Muscle of arm (tissue), 14 donors: Measurements from ENCODE around the gene DPH1. TPM values are rescaled to one million over a fixed set of nuclear protein-coding genes. Genes with fewer than 3 reads are reported as not detected.
"Not testable (repeated sequence)": the region's sequence is repeated elsewhere in the genome, so short reads cannot be mapped to it uniquely, and the experiment has no call there.

ENCODE experiments used
- DNase-seq: peaks from one replicate; pipeline ENCODE4 v3.0.0-alpha.2; 2013
- long read RNA-seq, 11 donors: transcript quantifications; one replicate each; lab custom pipeline, GENCODE V29; 2026
- polyA plus RNA-seq, 12 donors: library from polyadenylated mRNA; unstranded; fragments of 120-200 nt; gene quantifications; one replicate each; pipeline ENCODE4 v1.2.1, GENCODE V29; 2013; ENCODE audit not compliant: insufficient read length in 12 of 12

DPH1 gene
- polyA plus RNA-seq = 10 to 100 TPM in 11 of 12 donors, not detected in 1; 21.5 to 69.4 (median 30.4) TPM
- long read RNA-seq, donor 1, partial matches to known transcripts = 0 of 4 reads
- long read RNA-seq, donor 1, other reads (novel, unspliced or antisense) = 0 of 4 reads
- long read RNA-seq, donor 2, partial matches to known transcripts = 0 of 5 reads
- long read RNA-seq, donor 2, other reads (novel, unspliced or antisense) = 0 of 5 reads
- long read RNA-seq, donor 3, partial matches to known transcripts = 0 of 1 reads
- long read RNA-seq, donor 3, other reads (novel, unspliced or antisense) = 0 of 1 reads
- long read RNA-seq, donor 4 = 0 reads
- long read RNA-seq, donor 5, partial matches to known transcripts = 0 of 8 reads
- long read RNA-seq, donor 5, other reads (novel, unspliced or antisense) = 0 of 8 reads
- long read RNA-seq, donor 6, partial matches to known transcripts = 0 of 4 reads
- long read RNA-seq, donor 6, other reads (novel, unspliced or antisense) = 0 of 4 reads
- long read RNA-seq, donor 7, partial matches to known transcripts = 0 of 1 reads
- long read RNA-seq, donor 7, other reads (novel, unspliced or antisense) = 0 of 1 reads
- long read RNA-seq, donor 8, partial matches to known transcripts = 0 of 8 reads
- long read RNA-seq, donor 8, other reads (novel, unspliced or antisense) = 0 of 8 reads
- long read RNA-seq, donor 9, partial matches to known transcripts = 0 of 3 reads
- long read RNA-seq, donor 9, other reads (novel, unspliced or antisense) = 0 of 3 reads
- long read RNA-seq, donor 10, partial matches to known transcripts = 0 of 5 reads
- long read RNA-seq, donor 10, other reads (novel, unspliced or antisense) = 0 of 5 reads
- long read RNA-seq, donor 11, partial matches to known transcripts = 0 of 5 reads
- long read RNA-seq, donor 11, other reads (novel, unspliced or antisense) = 0 of 5 reads

GRCh38 chr17:2029911-2030778, at the start of gene DPH1:
Gene DPH1, plus strand, starts transcription at chr17:2030153. Its CDS starts 17 bp downstream, at chr17:2030170.
- DNase-seq = peak; percentile 83

DNA sequence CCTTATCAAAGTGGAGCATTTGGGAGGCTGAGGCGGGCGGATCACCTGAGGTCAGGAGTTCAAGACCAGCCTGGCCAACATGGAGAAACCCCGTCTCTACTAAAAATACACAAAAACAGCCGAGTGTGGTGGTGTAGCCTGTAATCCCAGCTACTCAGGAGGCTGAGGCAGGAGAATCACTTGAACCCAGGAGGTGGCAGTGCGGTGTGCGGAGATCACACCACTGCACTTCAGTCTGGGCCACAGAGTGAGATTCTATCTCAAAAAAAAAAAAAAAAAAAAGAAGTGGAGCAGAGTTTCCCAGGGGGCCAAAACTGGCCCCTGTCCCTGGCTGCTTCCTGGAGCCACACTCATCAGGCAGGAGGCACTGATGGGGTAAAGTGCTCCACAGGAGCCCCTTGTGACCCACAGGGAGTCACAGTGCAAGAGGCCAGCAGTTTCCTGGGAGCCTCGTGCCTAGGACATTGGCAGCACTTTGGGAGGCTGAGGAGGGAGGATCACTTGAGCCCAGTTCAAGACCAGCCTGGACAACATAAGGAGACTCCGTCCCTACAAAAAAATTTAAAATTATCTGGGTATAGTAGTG, 49.2 kb upstream of the DPH1 start:
- no peak for DNase-seq

DNA sequence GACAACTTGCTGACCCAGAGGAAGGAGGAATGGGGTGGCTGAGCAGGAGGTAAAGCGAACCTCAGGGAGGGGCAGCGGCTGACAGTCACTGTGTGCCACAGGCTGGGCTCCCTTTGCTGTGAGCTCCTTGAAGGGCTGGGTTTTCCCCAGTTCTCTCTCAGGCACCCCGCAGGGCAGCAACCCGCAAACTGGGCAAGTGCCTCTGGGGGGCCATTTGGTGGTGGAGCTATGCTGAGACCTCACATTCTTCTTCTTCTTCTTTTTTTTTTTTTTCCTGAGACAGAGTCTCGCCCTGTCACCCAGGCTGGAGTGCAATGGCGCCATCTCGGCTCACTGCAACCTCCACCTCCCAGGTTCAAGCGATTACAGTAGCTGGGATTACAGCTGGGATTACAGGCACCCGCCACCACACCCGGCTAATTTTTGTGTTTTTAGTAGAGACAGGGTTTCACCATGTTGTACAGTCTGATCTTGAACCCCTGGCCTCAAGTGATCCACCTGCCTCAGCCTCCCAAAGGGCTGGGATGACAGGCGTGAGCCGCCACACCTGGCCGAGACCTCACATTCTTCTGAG, 47.1 kb upstream of the DPH1 start:
- DNase-seq = not testable (repeated sequence)

DNA sequence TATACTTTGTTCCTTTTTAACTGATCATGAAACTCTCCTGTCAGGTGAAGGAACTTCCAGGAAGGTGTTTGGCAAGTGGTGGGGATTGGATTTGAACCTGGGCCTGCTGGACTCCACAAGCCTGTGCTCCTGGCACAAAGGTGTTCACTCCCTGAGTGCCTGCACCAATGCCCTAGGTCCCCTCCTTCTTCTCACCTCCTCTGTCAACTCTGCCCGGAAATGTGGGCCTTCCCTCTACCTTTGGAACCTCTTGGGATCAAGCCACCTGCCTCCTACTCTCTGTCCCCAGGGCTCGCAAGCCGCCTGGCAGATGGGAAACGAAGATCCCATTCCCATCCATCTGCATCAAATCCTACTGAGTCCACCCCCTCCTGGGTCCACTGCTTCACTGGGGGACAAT, 44.9 kb upstream of the DPH1 start:
- no peak for DNase-seq

DNA sequence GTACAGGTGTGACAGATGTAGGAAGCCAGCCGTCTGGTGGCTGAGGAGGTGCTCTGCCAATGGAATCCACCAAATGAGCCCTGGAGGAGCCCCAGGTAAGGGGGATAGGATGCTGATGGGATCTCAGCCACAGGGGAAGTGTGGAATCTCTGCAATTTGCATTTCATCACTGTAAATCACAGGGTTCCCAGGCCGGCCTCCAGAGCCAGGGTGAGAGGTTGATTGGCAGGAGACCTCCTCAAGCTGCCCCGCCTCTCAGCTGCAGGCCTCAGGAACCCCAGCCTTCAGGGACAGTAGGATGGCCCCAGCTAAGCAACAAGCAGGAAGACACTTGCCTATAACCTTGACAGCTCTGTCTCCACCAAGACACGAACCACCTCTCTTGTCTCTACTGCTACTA, 44.3 kb upstream of the DPH1 start:
- DNase-seq = no peak

GRCh38 chr17:1986783-1987451, 43.0 kb upstream of the DPH1 start:
- DNase-seq = no peak

GRCh38 chr17:1989135-1989534, 40.8 kb upstream of the DPH1 start:
- no peak for DNase-seq

DNA sequence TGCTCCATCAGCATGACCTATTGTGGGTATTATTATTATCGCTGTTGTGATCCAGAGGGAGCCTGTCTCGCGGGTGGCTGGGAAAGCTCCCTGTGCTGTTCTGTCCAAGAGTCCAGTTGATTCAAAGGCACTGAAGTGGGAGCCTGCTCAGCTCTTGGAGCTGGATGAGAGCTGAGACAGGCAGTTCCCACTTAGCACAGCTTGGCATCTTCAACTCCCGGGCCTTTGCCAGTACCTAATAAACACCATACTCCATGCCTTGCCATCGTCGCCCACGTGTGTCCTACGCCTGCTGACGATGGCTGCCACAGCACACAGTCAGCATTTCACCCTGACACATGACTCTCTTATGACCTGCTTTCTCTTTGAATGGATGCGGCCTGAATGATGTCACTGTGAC, 37.4 kb upstream of the DPH1 start:
- no peak for DNase-seq

GRCh38 chr17:1994707-1995106, 35.2 kb upstream of the DPH1 start:
- DNase-seq = no peak

DNA sequence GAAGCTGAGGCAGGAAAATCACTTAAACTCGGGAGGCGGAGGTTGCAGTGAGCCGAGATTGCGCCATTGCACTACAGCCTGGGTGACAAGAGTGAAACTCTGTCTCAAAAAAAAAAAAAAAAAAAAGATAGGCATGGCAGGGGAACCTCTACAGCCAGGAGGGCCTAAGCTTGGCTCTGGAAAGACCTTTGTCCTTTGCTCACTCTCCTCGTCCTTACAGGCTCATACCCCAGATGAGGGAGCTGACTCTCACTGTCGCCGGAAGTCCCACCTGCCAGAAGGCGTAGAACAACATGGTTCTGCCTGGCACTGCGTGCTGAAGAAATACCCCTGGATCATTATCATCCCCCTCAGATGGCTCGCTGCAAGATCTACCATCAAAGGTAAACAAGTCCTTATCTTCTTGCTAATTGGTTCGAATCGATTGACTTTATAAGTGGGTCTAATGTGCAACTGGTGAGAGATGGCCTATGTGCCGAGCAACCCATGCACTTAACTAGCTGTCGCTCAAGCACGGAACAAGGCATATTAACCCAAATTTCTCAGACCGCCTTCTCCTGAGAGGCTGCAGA, 34.5 kb upstream of the DPH1 start:
- DNase-seq = no peak

- no peak for DNase-seq
These were observed 33.8 kb upstream of the DPH1 start for GRCh38 chr17:1995907-1996799.

- DNase-seq = no peak
These were observed 33.1 kb upstream of the DPH1 start for GRCh38 chr17:1996800-1997288.

- no peak for DNase-seq
These were observed 32.5 kb upstream of the DPH1 start for GRCh38 chr17:1997289-1997926.

GRCh38 chr17:1997927-1998742, 31.8 kb upstream of the DPH1 start:
- no peak for DNase-seq

- DNase-seq = peak; percentile 42
These were observed 30.2 kb upstream of the DPH1 start for GRCh38 chr17:1999557-2000251.

- no peak for DNase-seq
These were observed 27.1 kb upstream of the DPH1 start for GRCh38 chr17:2002767-2003329.
